Measurements from ENCODE around the gene CADM1.

- TF ChIP-seq, protein P1, sequence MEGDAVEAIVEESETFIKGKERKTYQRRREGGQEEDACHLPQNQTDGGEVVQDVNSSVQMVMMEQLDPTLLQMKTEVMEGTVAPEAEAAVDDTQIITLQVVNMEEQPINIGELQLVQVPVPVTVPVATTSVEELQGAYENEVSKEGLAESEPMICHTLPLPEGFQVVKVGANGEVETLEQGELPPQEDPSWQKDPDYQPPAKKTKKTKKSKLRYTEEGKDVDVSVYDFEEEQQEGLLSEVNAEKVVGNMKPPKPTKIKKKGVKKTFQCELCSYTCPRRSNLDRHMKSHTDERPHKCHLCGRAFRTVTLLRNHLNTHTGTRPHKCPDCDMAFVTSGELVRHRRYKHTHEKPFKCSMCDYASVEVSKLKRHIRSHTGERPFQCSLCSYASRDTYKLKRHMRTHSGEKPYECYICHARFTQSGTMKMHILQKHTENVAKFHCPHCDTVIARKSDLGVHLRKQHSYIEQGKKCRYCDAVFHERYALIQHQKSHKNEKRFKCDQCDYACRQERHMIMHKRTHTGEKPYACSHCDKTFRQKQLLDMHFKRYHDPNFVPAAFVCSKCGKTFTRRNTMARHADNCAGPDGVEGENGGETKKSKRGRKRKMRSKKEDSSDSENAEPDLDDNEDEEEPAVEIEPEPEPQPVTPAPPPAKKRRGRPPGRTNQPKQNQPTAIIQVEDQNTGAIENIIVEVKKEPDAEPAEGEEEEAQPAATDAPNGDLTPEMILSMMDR (IDR thresholded peaks at IDR 0.05), result no peak
- TF ChIP-seq POLR2AphosphoS5 (IDR thresholded peaks at IDR 0.05), result no peak
Observed at GRCh38 chr11:115255006-115255762, 249.0 kb downstream of the CADM1 start.

Measured in prostate gland (tissue), 2 donors.